HFFc6 (cell line): ENCODE measurements around the gene ARHGAP4. TPM values are rescaled to one million over a fixed set of nuclear protein-coding genes. Genes with fewer than 3 reads are reported as not detected.

Experiments used
- DNase-seq: peaks from one replicate; pipeline ENCODE4 v3.0.0-alpha.2; 2018
- H3K27ac Mint-ChIP-seq: 2 replicates; pipeline ENCODE4 v1.8.0; 2020; ENCODE audit warnings: mild to moderate bottlenecking, mixed read lengths
- H3K27me3 Mint-ChIP-seq: 2 replicates; pipeline ENCODE4 v1.8.0; 2021; ENCODE audit warnings: mild to moderate bottlenecking, moderate library complexity, mixed read lengths; ENCODE audit not compliant: insufficient read depth
- H3K36me3 Mint-ChIP-seq: 2 replicates; pipeline ENCODE4 v1.8.0; 2021; ENCODE audit warnings: low read depth, mixed read lengths
- H3K4me1 Mint-ChIP-seq: 2 replicates; pipeline ENCODE4 v1.8.0; 2020; ENCODE audit warnings: low read depth, mixed read lengths
- H3K4me3 Mint-ChIP-seq: 2 replicates; pipeline ENCODE4 v1.8.0; 2020; ENCODE audit warnings: mild to moderate bottlenecking, moderate library complexity, mixed read lengths
- H3K9me3 Mint-ChIP-seq: 2 replicates; pipeline ENCODE4 v1.8.0; 2020; ENCODE audit warnings: mild to moderate bottlenecking, mixed read lengths
- CTCF ChIP-seq: fragments of 200-600 bp; sonication (generic); IDR thresholded peaks from 2 replicates; pipeline ENCODE4 v1.5.0; 2021; ENCODE audit warnings: antibody characterized with exemption, mild to moderate bottlenecking
- total RNA-seq, 6 experiments: library from RNA; stranded (reverse); fragmentation: NEBNext Ultra II Directional; extraction: Animal tissue kit (Norgen Biotek cat#: 25700); gene quantifications; 2 replicates in 1 of 6; 3 replicates in 5 of 6; pipeline ENCODE4 v1.2.3, GENCODE V29; 2021

Gene ARHGAP4
- total RNA-seq, 6 experiments from 2014 or later, result 0.18 to 0.63 (median 0.48) TPM

- Mint-ChIP-seq H3K36me3 (no peaks in the 10 kb centered on the region), H3K9me3 (no peaks in the 10 kb centered on the region), H3K4me1 (peaks cover 8% of the 10 kb centered on the region; the same call in 1 of the 2 replicates), H3K4me3 (no peak overlapping the region), H3K27ac (no peak overlapping the region), H3K27me3 (peaks cover 9% of the 10 kb centered on the region)
- no peak for DNase-seq
- no peak for TF ChIP-seq CTCF
Measured at GRCh38 chrX:153888344-153888743, 37.7 kb downstream of the ARHGAP4 start.

- no peak overlapping the region for H3K27ac Mint-ChIP-seq
- DNase-seq, result no peak
- TF ChIP-seq CTCF, result no peak
- no peaks in the 10 kb centered on the region for H3K36me3 Mint-ChIP-seq
- peaks cover 9% of the 10 kb centered on the region for H3K27me3 Mint-ChIP-seq
- no peaks in the 10 kb centered on the region for H3K9me3 Mint-ChIP-seq
- H3K4me1 Mint-ChIP-seq, result peaks cover 10% of the 10 kb centered on the region
- H3K4me3 Mint-ChIP-seq, result no peak overlapping the region
Measured at GRCh38 chrX:153887385-153887784, 38.7 kb downstream of the ARHGAP4 start.

GRCh38 chrX:153886915-153887314, 39.1 kb downstream of the ARHGAP4 start:
- Mint-ChIP-seq H3K4me3 (peak overlapping the region; percentile 60; the same call in 1 of the 2 replicates), H3K9me3 (no peaks in the 10 kb centered on the region), H3K27ac (no peak overlapping the region), H3K4me1 (peaks cover 14% of the 10 kb centered on the region), H3K36me3 (no peaks in the 10 kb centered on the region), H3K27me3 (peaks cover 10% of the 10 kb centered on the region)
- TF ChIP-seq CTCF, result no peak
- peak; percentile 34 for DNase-seq

GRCh38 chrX:153885968-153886903, 39.8 kb downstream of the ARHGAP4 start, which contains the start of gene L1CAM:
L1CAM (minus strand) TSS chrX:153886173; CDS start chrX:153875836, 10,337 bp downstream.
- Mint-ChIP-seq H3K27me3 (peaks cover 10% of the 10 kb centered on the region), H3K36me3 (no peaks in the 10 kb centered on the region), H3K9me3 (no peaks in the 10 kb centered on the region), H3K27ac (no peak within 1 kb of the TSS), H3K4me3 (peak within 1 kb of the TSS; percentile 60), H3K4me1 (peaks cover 14% of the 10 kb centered on the region)
- TF ChIP-seq CTCF, result no peak
- DNase-seq, result no peak

GRCh38 chrX:153885208-153885787, 40.8 kb downstream of the ARHGAP4 start:
- peak overlapping the region; percentile 60 for H3K4me3 Mint-ChIP-seq
- no peak for TF ChIP-seq CTCF
- H3K27ac Mint-ChIP-seq, result no peak overlapping the region
- no peak for DNase-seq
- H3K4me1 Mint-ChIP-seq, result peaks cover 14% of the 10 kb centered on the region
- no peaks in the 10 kb centered on the region for H3K36me3 Mint-ChIP-seq
- peaks cover 10% of the 10 kb centered on the region for H3K27me3 Mint-ChIP-seq
- no peaks in the 10 kb centered on the region for H3K9me3 Mint-ChIP-seq
